ENCODE results near the gene WDR83.

- TF ChIP-seq EP300 (IDR thresholded peaks at IDR 0.05) (no peak), JUN (IDR thresholded peaks at IDR 0.05) (no peak), CEBPB (IDR thresholded peaks at IDR 0.05) (no peak), POLR2A (IDR thresholded peaks at IDR 0.05; ENCODE audit: low read length) (no peak), MYC (IDR thresholded peaks at IDR 0.05; ENCODE audit: borderline replicate concordance, low read length) (no peak), RNF2 (IDR thresholded peaks at IDR 0.05; ENCODE audit: borderline replicate concordance, low read depth) (no peak)
- TF ChIP-seq, protein P1, sequence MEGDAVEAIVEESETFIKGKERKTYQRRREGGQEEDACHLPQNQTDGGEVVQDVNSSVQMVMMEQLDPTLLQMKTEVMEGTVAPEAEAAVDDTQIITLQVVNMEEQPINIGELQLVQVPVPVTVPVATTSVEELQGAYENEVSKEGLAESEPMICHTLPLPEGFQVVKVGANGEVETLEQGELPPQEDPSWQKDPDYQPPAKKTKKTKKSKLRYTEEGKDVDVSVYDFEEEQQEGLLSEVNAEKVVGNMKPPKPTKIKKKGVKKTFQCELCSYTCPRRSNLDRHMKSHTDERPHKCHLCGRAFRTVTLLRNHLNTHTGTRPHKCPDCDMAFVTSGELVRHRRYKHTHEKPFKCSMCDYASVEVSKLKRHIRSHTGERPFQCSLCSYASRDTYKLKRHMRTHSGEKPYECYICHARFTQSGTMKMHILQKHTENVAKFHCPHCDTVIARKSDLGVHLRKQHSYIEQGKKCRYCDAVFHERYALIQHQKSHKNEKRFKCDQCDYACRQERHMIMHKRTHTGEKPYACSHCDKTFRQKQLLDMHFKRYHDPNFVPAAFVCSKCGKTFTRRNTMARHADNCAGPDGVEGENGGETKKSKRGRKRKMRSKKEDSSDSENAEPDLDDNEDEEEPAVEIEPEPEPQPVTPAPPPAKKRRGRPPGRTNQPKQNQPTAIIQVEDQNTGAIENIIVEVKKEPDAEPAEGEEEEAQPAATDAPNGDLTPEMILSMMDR (IDR thresholded peaks at IDR 0.05): no peak
- TF ChIP-seq, protein P2, sequence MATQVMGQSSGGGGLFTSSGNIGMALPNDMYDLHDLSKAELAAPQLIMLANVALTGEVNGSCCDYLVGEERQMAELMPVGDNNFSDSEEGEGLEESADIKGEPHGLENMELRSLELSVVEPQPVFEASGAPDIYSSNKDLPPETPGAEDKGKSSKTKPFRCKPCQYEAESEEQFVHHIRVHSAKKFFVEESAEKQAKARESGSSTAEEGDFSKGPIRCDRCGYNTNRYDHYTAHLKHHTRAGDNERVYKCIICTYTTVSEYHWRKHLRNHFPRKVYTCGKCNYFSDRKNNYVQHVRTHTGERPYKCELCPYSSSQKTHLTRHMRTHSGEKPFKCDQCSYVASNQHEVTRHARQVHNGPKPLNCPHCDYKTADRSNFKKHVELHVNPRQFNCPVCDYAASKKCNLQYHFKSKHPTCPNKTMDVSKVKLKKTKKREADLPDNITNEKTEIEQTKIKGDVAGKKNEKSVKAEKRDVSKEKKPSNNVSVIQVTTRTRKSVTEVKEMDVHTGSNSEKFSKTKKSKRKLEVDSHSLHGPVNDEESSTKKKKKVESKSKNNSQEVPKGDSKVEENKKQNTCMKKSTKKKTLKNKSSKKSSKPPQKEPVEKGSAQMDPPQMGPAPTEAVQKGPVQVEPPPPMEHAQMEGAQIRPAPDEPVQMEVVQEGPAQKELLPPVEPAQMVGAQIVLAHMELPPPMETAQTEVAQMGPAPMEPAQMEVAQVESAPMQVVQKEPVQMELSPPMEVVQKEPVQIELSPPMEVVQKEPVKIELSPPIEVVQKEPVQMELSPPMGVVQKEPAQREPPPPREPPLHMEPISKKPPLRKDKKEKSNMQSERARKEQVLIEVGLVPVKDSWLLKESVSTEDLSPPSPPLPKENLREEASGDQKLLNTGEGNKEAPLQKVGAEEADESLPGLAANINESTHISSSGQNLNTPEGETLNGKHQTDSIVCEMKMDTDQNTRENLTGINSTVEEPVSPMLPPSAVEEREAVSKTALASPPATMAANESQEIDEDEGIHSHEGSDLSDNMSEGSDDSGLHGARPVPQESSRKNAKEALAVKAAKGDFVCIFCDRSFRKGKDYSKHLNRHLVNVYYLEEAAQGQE (IDR thresholded peaks at IDR 0.05): no peak
These were observed 38.6 kb downstream of the WDR83 start for GRCh38 chr19:12705169-12705568.
